Neuron (in vitro differentiated cells): ENCODE results near the gene ASXL1.
"Not testable (repeated sequence)": the region's sequence is repeated elsewhere in the genome, so short reads cannot be mapped to it uniquely, and the experiment has no call there.

Source experiments
- H2AFZ ChIP-seq: one replicate; pipeline ENCODE4 v1.6.1; 2013; ENCODE audit warnings: low read depth, mild to moderate bottlenecking, inconsistent platforms, low read length, moderate library complexity
- H3K27me3 ChIP-seq: one replicate; pipeline ENCODE4 v1.6.1; 2013; ENCODE audit warnings: low read length; ENCODE audit not compliant: insufficient read depth
- H3K36me3 ChIP-seq: one replicate; pipeline ENCODE4 v1.6.1; 2013; ENCODE audit warnings: low read length; ENCODE audit not compliant: insufficient read depth
- H3K4me1 ChIP-seq: one replicate; pipeline ENCODE4 v1.6.1; 2013; ENCODE audit warnings: low read length; ENCODE audit not compliant: insufficient read depth
- H3K4me3 ChIP-seq: 2 replicates; pipeline ENCODE4 v1.5.1; 2013; ENCODE audit warnings: mild to moderate bottlenecking, low read length, moderate library complexity
- H3K9me3 ChIP-seq: one replicate; pipeline ENCODE4 v1.6.1; 2013; ENCODE audit warnings: low read length

Gene ASXL1

GRCh38 chr20:32461836-32462600, 103.9 kb downstream of the ASXL1 start:
- Histone ChIP-seq H3K27me3 (no peaks in the 10 kb centered on the region), H3K9me3 (no peaks in the 10 kb centered on the region), H3K36me3 (peaks cover 8% of the 10 kb centered on the region), H3K4me3 (no peak overlapping the region), H3K4me1 (peaks cover 42% of the 10 kb centered on the region), H2AFZ (no peak overlapping the region)

GRCh38 chr20:32462900-32463641, 104.9 kb downstream of the ASXL1 start:
- H3K36me3 ChIP-seq = peaks cover 11% of the 10 kb centered on the region
- no peak overlapping the region for H2AFZ ChIP-seq
- H3K9me3 ChIP-seq = no peaks in the 10 kb centered on the region
- H3K4me1 ChIP-seq = peaks cover 39% of the 10 kb centered on the region
- no peaks in the 10 kb centered on the region for H3K27me3 ChIP-seq
- H3K4me3 ChIP-seq = no peak overlapping the region

- H3K9me3 ChIP-seq = no peaks in the 10 kb centered on the region
- peaks cover 33% of the 10 kb centered on the region for H3K4me1 ChIP-seq
- H2AFZ ChIP-seq = no peak overlapping the region
- no peaks in the 10 kb centered on the region for H3K27me3 ChIP-seq
- H3K36me3 ChIP-seq = peaks cover 11% of the 10 kb centered on the region
- no peak overlapping the region for H3K4me3 ChIP-seq
Measured at GRCh38 chr20:32463642-32464400, 105.7 kb downstream of the ASXL1 start.

- Histone ChIP-seq H3K36me3 (peaks cover 11% of the 10 kb centered on the region), H3K9me3 (no peaks in the 10 kb centered on the region), H3K27me3 (no peaks in the 10 kb centered on the region), H2AFZ (no peak overlapping the region), H3K4me3 (no peak overlapping the region), H3K4me1 (peaks cover 33% of the 10 kb centered on the region)
Measured at GRCh38 chr20:32464401-32465091, 106.4 kb downstream of the ASXL1 start.

DNA sequence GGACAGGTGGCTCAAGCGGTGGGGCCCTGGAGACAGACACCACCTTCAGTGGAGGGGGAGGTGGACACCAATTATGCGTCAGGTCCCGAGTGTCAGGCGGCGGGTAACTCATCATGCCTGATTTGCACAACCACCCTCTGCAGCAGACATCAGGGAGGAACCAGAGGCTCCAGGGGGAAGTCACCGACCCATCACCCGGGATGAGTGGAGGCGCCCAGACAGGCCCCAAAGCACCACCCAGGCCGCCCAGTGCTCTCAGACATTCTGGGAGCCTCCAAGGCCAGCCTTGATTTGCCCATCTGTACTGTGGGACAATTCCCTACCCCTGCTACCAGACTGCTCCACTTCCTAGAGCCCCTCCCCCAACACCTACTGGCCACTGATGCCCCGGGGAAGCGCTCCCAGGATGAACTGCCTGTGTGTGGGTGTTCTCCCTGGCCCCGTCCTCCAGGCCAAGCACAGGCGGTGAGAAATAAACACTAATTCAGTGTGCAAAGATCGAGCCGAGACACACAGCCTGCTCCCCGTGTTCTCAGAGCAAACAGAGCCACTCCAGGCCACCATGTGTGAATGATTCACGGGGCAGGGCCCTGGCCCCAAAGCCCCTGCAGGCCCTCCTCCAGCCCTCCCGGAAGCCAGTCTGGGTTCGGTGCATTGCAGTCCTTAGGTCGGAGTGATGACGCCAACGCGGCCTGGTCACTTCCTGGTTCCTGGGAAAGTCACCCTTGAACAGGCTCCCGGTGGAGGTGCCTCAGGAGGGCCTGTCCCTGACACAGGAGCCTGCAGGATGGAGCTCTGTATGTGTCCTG, 107.2 kb downstream of the ASXL1 start:
- Histone ChIP-seq H3K9me3 (no peaks in the 10 kb centered on the region), H3K36me3 (peaks cover 16% of the 10 kb centered on the region), H2AFZ (no peak overlapping the region), H3K4me3 (no peak overlapping the region), H3K4me1 (peaks cover 33% of the 10 kb centered on the region), H3K27me3 (no peaks in the 10 kb centered on the region)

GRCh38 chr20:32465901-32466675, 108.0 kb downstream of the ASXL1 start:
- not testable (repeated sequence) for H3K9me3 ChIP-seq, H2AFZ ChIP-seq, H3K4me3 ChIP-seq, H3K27me3 ChIP-seq
- Histone ChIP-seq H3K4me1 (peaks cover 33% of the 10 kb centered on the region), H3K36me3 (peaks cover 23% of the 10 kb centered on the region)

GRCh38 chr20:32466739-32467505, 108.8 kb downstream of the ASXL1 start:
- Histone ChIP-seq H2AFZ (no peak overlapping the region), H3K36me3 (peaks cover 31% of the 10 kb centered on the region), H3K9me3 (no peaks in the 10 kb centered on the region), H3K4me3 (no peak overlapping the region), H3K27me3 (no peaks in the 10 kb centered on the region), H3K4me1 (peaks cover 33% of the 10 kb centered on the region)

GRCh38 chr20:32467506-32468312, 109.6 kb downstream of the ASXL1 start:
- H3K27me3 ChIP-seq = no peaks in the 10 kb centered on the region
- peaks cover 37% of the 10 kb centered on the region for H3K4me1 ChIP-seq
- H3K36me3 ChIP-seq = peaks cover 38% of the 10 kb centered on the region

GRCh38 chr20:32468313-32468640, 110.1 kb downstream of the ASXL1 start:
- H3K36me3 ChIP-seq = peaks cover 43% of the 10 kb centered on the region
- H3K4me1 ChIP-seq = peaks cover 42% of the 10 kb centered on the region
- H3K4me3 ChIP-seq = no peak overlapping the region
- no peaks in the 10 kb centered on the region for H3K9me3 ChIP-seq
- no peaks in the 10 kb centered on the region for H3K27me3 ChIP-seq
- no peak overlapping the region for H2AFZ ChIP-seq

More at GRCh38 chr20:32467506-32468312, 109.6 kb downstream of the ASXL1 start:
- no peak overlapping the region for H3K4me3 ChIP-seq
- H2AFZ ChIP-seq = no peak overlapping the region
- no peaks in the 10 kb centered on the region for H3K9me3 ChIP-seq

GRCh38 chr20:32468860-32469259, 110.7 kb downstream of the ASXL1 start:
- H2AFZ ChIP-seq = no peak overlapping the region
- H3K4me3 ChIP-seq = no peak overlapping the region
- no peaks in the 10 kb centered on the region for H3K27me3 ChIP-seq
- H3K9me3 ChIP-seq = no peaks in the 10 kb centered on the region
- H3K4me1 ChIP-seq = peaks cover 42% of the 10 kb centered on the region
- peaks cover 46% of the 10 kb centered on the region for H3K36me3 ChIP-seq
